ENCODE measurements around the gene PEDS1. TPM values are rescaled to one million over a fixed set of nuclear protein-coding genes. Genes with fewer than 3 reads are reported as not detected.
A peak's percentile ranks its signal among the peaks of the same experiment; 100 is the strongest.

PEDS1 gene
- total and polyA plus RNA-seq, 2 of the 8 experiments (the other 6 are each of a cell fraction or from before 2014, with no cell fraction given), result 28.9 to 75.9 TPM

DNA sequence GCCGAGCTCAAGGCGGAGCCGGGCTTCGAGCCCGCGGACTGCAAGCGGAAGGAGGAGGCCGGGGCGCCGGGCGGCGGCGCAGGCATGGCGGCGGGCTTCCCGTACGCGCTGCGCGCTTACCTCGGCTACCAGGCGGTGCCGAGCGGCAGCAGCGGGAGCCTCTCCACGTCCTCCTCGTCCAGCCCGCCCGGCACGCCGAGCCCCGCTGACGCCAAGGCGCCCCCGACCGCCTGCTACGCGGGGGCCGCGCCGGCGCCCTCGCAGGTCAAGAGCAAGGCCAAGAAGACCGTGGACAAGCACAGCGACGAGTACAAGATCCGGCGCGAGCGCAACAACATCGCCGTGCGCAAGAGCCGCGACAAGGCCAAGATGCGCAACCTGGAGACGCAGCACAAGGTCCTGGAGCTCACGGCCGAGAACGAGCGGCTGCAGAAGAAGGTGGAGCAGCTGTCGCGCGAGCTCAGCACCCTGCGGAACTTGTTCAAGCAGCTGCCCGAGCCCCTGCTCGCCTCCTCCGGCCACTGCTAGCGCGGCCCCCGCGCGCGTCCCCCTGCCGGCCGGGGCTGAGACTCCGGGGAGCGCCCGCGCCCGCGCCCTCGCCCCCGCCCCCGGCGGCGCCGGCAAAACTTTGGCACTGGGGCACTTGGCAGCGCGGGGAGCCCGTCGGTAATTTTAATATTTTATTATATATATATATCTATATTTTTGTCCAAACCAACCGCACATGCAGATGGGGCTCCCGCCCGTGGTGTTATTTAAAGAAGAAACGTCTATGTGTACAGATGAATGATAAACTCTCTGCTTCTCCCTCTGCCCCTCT is 38.2 kb upstream of the PEDS1 start:
- no peak for FAIRE-seq
- WGBS, 2 experiments (ENCODE audit: extremely low coverage in 1 of 2, insufficient coverage in 1 of 2, insufficient read length in 1 of 2, insufficient replicate concordance in 2 of 2, low coverage in 1 of 2, low lambda C conversion rate in 2 of 2, missing lambda C conversion rate in 1 of 2), result 1% methylated on average over 95 of the region's 96 CpGs; no CpG with 5 or more reads in 1 of the 2 experiments
- POLR2A ChIA-PET (ENCODE audit: partially characterized antibody), result interaction anchor here (0.6 to 4.2 kb wide), 43 partner anchors 9 to 444 kb away, joined by 3 to 25 read pairs (median 4); partner anchors contain the start of genes PEDS1 and SNAI1
- Histone ChIP-seq H3K18ac (ENCODE audit: extremely low read depth, low read length) (peak overlapping the region; percentile 99), H3K23ac (ENCODE audit: insufficient read length) (no peak overlapping the region), H3K4me3 (ENCODE audit: extremely low read depth in 1 of 4, insufficient read depth in 2 of 4, low read depth in 3 of 4, low read length in 4 of 4) (peak overlapping the region; percentile 78 to 95 (median 82)), H3K4me1 (replicated peaks in 1 of 4; ENCODE audit: control insufficient read depth in 3 of 4, insufficient read depth in 4 of 4, low read length in 3 of 4) (peaks cover 0 to 35% (median 21%) of the 10 kb centered on the region in 4 experiments; a peak in 6 of 7 replicates), H3K4ac (replicated peaks; ENCODE audit: insufficient read length, low read depth, low read length) (no peak overlapping the region), H2BK12ac (ENCODE audit: low read depth, low read length) (peak overlapping the region; percentile 87; the same call in 1 of the 2 replicates), H3K79me1 (ENCODE audit: low read depth, low read length) (peaks cover 4% of the 10 kb centered on the region), H3K14ac (ENCODE audit: insufficient read length) (no peak overlapping the region), H4K20me1 (replicated peaks in 1 of 2; ENCODE audit: control insufficient read depth in 1 of 2, insufficient read depth in 2 of 2, low read length in 2 of 2) (peaks cover 2 to 4% of the 10 kb centered on the region in 2 experiments), H3K79me2 (ENCODE audit: control insufficient read depth in 1 of 2, insufficient read depth in 2 of 2, low read length in 2 of 2) (peaks cover 0 to 20% of the 10 kb centered on the region in 2 experiments; a peak in 2 of 4 replicates), H3K4me2 (ENCODE audit: insufficient read depth in 1 of 2, low read depth in 2 of 2, low read length in 2 of 2) (peak overlapping the region; percentile 68 to 96), H3K27ac (ENCODE audit: low read depth, low read length) (no peak overlapping the region), H2BK120ac (replicated peaks; ENCODE audit: low read depth, low read length) (no peak overlapping the region), H3K9me3 (ENCODE audit: insufficient read depth in 2 of 2, low read depth in 1 of 2, low read length in 1 of 2) (no peaks in the 10 kb centered on the region), H2AK5ac (ENCODE audit: low read depth, low read length) (0 out of 2 replicates have a peak overlapping the region, but pooled peaks have one; percentile 77), H3K36me3 (ENCODE audit: control insufficient read depth in 2 of 4, insufficient read depth in 4 of 4, low read length in 3 of 4) (no peaks in the 10 kb centered on the region; a peak in 1 of 8 replicates), H3K9ac (replicated peaks in 1 of 4; ENCODE audit: extremely low read depth in 1 of 4, low read depth in 3 of 4, low read length in 3 of 4) (peak overlapping the region; percentile 72 to 90 (median 81)), H2BK15ac (ENCODE audit: low read length) (peak overlapping the region; percentile 97; the same call in 1 of the 2 replicates), H3K23me2 (ENCODE audit: low read depth, low read length) (peaks cover 5% of the 10 kb centered on the region; the same call in 1 of the 2 replicates), H2BK20ac (ENCODE audit: low read length) (no peak overlapping the region), H2BK5ac (ENCODE audit: low read depth, low read length) (peak overlapping the region; percentile 90), H4K8ac (ENCODE audit: extremely low read depth, insufficient read depth, low read length) (peak overlapping the region; percentile 90), H4K5ac (ENCODE audit: insufficient read length, low read depth, low read length) (peak overlapping the region; percentile 75), H4K91ac (replicated peaks; ENCODE audit: insufficient read length, low read length) (peak overlapping the region; percentile 93), H3K27me3 (replicated peaks in 1 of 4; ENCODE audit: control insufficient read depth in 3 of 4, extremely low read depth in 1 of 4, insufficient read depth in 3 of 4, low read length in 3 of 4) (no peaks in the 10 kb centered on the region), H3K56ac (replicated peaks; ENCODE audit: insufficient read length, low read depth, low read length) (no peak overlapping the region), H2AFZ (ENCODE audit: low read length) (no peak overlapping the region)
- DNase-seq (ENCODE audit: low read depth in 1 of 2, low spot score in 2 of 2), result peak in 1 of 2 experiments; percentile 76
- CTCF ChIA-PET (ENCODE audit: partially characterized antibody), result interaction anchor here (0.7 to 8.8 kb wide), 9 partner anchors 9 to 272 kb away, joined by 3 to 115 read pairs (median 4); no protein-coding TSS in a partner anchor
- TF ChIP-seq POLR2AphosphoS5 (IDR thresholded peaks at IDR 0.05; ENCODE audit: low read depth, low read length) (peak; percentile 53; the same call in 1 of the 2 replicates), TEAD4 (IDR thresholded peaks at IDR 0.05; ENCODE audit: low read depth, low read length) (0 out of 2 replicates have a peak, but pooled peaks have one; percentile 4), TAF1 (IDR thresholded peaks at IDR 0.05; ENCODE audit: low read depth, low read length) (peak; percentile 53), YY1 (IDR thresholded peaks at IDR 0.05; ENCODE audit: low read depth, low read length) (peak; percentile 45; the same call in 1 of the 2 replicates), KDM4A (IDR thresholded peaks at IDR 0.05; ENCODE audit: low read depth, low read length, severe bottlenecking) (peak; percentile 58), SIN3A (conservative IDR thresholded peaks at IDR 0.05 in 1 of 2, IDR thresholded peaks at IDR 0.05 in 1 of 2; ENCODE audit: low read depth in 1 of 2, low read length in 2 of 2) (0 out of 4 replicates have a peak, but pooled peaks have one; percentile 3 to 34)
- TF ChIP-seq, protein P1, sequence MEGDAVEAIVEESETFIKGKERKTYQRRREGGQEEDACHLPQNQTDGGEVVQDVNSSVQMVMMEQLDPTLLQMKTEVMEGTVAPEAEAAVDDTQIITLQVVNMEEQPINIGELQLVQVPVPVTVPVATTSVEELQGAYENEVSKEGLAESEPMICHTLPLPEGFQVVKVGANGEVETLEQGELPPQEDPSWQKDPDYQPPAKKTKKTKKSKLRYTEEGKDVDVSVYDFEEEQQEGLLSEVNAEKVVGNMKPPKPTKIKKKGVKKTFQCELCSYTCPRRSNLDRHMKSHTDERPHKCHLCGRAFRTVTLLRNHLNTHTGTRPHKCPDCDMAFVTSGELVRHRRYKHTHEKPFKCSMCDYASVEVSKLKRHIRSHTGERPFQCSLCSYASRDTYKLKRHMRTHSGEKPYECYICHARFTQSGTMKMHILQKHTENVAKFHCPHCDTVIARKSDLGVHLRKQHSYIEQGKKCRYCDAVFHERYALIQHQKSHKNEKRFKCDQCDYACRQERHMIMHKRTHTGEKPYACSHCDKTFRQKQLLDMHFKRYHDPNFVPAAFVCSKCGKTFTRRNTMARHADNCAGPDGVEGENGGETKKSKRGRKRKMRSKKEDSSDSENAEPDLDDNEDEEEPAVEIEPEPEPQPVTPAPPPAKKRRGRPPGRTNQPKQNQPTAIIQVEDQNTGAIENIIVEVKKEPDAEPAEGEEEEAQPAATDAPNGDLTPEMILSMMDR (IDR thresholded peaks at IDR 0.05; ENCODE audit: control extremely low read depth in 1 of 3, insufficient read depth in 1 of 3, low read depth in 1 of 3, low read length in 3 of 3), result peak; percentile 26 to 50 (median 37)
